ENCODE measurements around the gene CBR4. TPM values are rescaled to one million over a fixed set of nuclear protein-coding genes. Genes with fewer than 3 reads are reported as not detected.
A peak's percentile ranks its signal among the peaks of the same experiment; 100 is the strongest.
"Not testable (repeated sequence)": the region's sequence is repeated elsewhere in the genome, so short reads cannot be mapped to it uniquely, and the experiment has no call there.

Gene CBR4
- total RNA-seq, 1 donor from 2014 or later: 13.0 TPM

- intact Hi-C loops (cut with DNase I): no loop called here
- Histone ChIP-seq H3K36me3 (peaks cover 0 to 5% of the 10 kb centered on the region in 2 donors), H3K4me1 (peaks cover 13% of the 10 kb centered on the region), H3K27me3 (no peaks in the 10 kb centered on the region), H3K9me3 (no peaks in the 10 kb centered on the region), H3K4me3 (no peak overlapping the region), H3K27ac (peak overlapping the region; percentile 42)
- no peak for DNase-seq (ENCODE audit: extremely low spot score in 2 of 2)
- TF ChIP-seq POLR2A (IDR thresholded peaks at IDR 0.05) (no peak), POLR2AphosphoS5 (IDR thresholded peaks at IDR 0.05; ENCODE audit: insufficient read depth in 1 of 2, low read depth in 1 of 2) (no peak), CTCF (IDR thresholded peaks at IDR 0.05) (no peak)
Observed at GRCh38 chr4:168994958-168995357, 15.1 kb downstream of the CBR4 start.

GRCh38 chr4:168993714-168994510, 16.1 kb downstream of the CBR4 start:
- no peak for TF ChIP-seq POLR2AphosphoS5 (IDR thresholded peaks at IDR 0.05; ENCODE audit: insufficient read depth in 1 of 2, low read depth in 1 of 2)
- no peak for TF ChIP-seq CTCF (IDR thresholded peaks at IDR 0.05)
- no peak for TF ChIP-seq POLR2A (IDR thresholded peaks at IDR 0.05)
- no peak for DNase-seq (ENCODE audit: extremely low spot score in 2 of 2)
- H3K9me3 ChIP-seq: no peaks in the 10 kb centered on the region
- no peak overlapping the region for H3K4me3 ChIP-seq
- H3K4me1 ChIP-seq: peaks cover 13% of the 10 kb centered on the region
- intact Hi-C loops (cut with DNase I): no loop called here
- H3K27me3 ChIP-seq: no peaks in the 10 kb centered on the region
- H3K36me3 ChIP-seq: peaks cover 0 to 5% of the 10 kb centered on the region in 2 donors
- H3K27ac ChIP-seq: peak overlapping the region; percentile 64

GRCh38 chr4:168992952-168993482, 17.0 kb downstream of the CBR4 start:
- H3K4me3 ChIP-seq; H3K36me3 ChIP-seq; H3K27me3 ChIP-seq; DNase-seq (ENCODE audit: extremely low spot score in 2 of 2); H3K9me3 ChIP-seq; intact Hi-C loops (cut with DNase I): not testable (repeated sequence)
- peaks cover 13% of the 10 kb centered on the region for H3K4me1 ChIP-seq
- H3K27ac ChIP-seq: peak overlapping the region; percentile 64

- H3K4me3 ChIP-seq: no peak overlapping the region
- no peak for DNase-seq (ENCODE audit: extremely low spot score in 2 of 2)
- peaks cover 7% of the 10 kb centered on the region for H3K9me3 ChIP-seq
- intact Hi-C loops (cut with DNase I): no loop called here
- no peaks in the 10 kb centered on the region for H3K4me1 ChIP-seq
- H3K27ac ChIP-seq: no peak overlapping the region
- no peaks in the 10 kb centered on the region for H3K27me3 ChIP-seq
- TF ChIP-seq POLR2AphosphoS5 (IDR thresholded peaks at IDR 0.05; ENCODE audit: insufficient read depth in 1 of 2, low read depth in 1 of 2) (no peak), POLR2A (IDR thresholded peaks at IDR 0.05) (no peak), CTCF (IDR thresholded peaks at IDR 0.05) (no peak)
- peaks cover 0 to 20% of the 10 kb centered on the region in 2 donors for H3K36me3 ChIP-seq
Observed at GRCh38 chr4:168981942-168982341, 28.1 kb downstream of the CBR4 start.

- Histone ChIP-seq H3K27ac (no peak overlapping the region), H3K36me3 (peaks cover 0 to 20% of the 10 kb centered on the region in 2 donors), H3K27me3 (no peaks in the 10 kb centered on the region), H3K4me3 (no peak overlapping the region), H3K9me3 (peaks cover 12% of the 10 kb centered on the region), H3K4me1 (no peaks in the 10 kb centered on the region)
- no peak for TF ChIP-seq CTCF (IDR thresholded peaks at IDR 0.05)
- TF ChIP-seq POLR2AphosphoS5 (IDR thresholded peaks at IDR 0.05; ENCODE audit: insufficient read depth in 1 of 2, low read depth in 1 of 2): no peak
- no peak for TF ChIP-seq POLR2A (IDR thresholded peaks at IDR 0.05)
- no peak for DNase-seq (ENCODE audit: extremely low spot score in 2 of 2)
- intact Hi-C loops (cut with DNase I): no loop called here
Observed at GRCh38 chr4:168981460-168981859, 28.6 kb downstream of the CBR4 start.

All from vagina (tissue), 2 donors.